Testis (tissue), 2 donors: ENCODE measurements around the gene ADK.

Source experiments
- POLR2A ChIP-seq: fragments of 450-650 bp; IDR thresholded peaks from one replicate; pipeline ENCODE4 v1.6.1; 2017; ENCODE audit warnings: antibody characterized with exemption, mild to moderate bottlenecking, moderate library complexity
- TF ChIP-seq, protein P1 (sequence below), 3 experiments: fragments of 450-650 bp in 2 of 3; fragments of 200-600 bp in 1 of 3; sonication (generic) in 1 of 3; IDR thresholded peaks; one replicate each; pipeline ENCODE4 v1.5.1; 2016 to 2019; ENCODE audit warnings: antibody characterized with exemption in 3 of 3, mild to moderate bottlenecking in 2 of 3, moderate library complexity in 1 of 3

DNA sequence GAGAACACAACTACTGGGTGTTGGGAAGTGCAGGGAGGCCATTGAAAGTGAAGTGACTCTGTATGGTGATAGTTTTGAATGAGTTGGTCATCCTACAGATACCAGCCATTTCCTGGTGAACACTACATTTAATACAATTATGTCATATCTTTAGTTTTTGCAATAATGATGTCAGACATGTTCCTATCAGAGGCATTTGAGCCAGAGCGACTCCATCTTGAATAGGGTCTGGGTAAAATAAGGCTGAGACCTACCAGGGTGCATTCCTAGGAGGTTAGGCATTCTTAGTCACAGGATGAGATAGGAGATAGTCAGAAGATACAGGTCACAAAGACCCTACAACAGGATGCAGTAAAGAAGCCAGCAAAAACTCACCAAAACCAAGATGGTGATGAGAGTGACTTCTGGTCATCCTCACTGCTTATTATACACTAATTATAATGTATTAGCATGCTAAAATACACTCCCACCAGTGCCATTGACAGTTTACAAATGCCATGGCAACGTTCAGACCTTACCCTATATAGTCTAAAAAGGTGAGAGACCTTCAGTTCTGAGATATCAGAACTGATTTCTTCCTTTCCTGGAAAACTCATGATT lies 28.2 kb downstream of the ADK start:
- TF ChIP-seq, protein P1, sequence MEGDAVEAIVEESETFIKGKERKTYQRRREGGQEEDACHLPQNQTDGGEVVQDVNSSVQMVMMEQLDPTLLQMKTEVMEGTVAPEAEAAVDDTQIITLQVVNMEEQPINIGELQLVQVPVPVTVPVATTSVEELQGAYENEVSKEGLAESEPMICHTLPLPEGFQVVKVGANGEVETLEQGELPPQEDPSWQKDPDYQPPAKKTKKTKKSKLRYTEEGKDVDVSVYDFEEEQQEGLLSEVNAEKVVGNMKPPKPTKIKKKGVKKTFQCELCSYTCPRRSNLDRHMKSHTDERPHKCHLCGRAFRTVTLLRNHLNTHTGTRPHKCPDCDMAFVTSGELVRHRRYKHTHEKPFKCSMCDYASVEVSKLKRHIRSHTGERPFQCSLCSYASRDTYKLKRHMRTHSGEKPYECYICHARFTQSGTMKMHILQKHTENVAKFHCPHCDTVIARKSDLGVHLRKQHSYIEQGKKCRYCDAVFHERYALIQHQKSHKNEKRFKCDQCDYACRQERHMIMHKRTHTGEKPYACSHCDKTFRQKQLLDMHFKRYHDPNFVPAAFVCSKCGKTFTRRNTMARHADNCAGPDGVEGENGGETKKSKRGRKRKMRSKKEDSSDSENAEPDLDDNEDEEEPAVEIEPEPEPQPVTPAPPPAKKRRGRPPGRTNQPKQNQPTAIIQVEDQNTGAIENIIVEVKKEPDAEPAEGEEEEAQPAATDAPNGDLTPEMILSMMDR (IDR thresholded peaks at IDR 0.05): no peak
- TF ChIP-seq POLR2A: no peak
